Activated CD8-positive, alpha-beta memory T cell treated with anti-CD3 and anti-CD28 coated beads for 48 hours (primary cell): ENCODE data around the gene MOSPD2.

Experiments used
- DNase-seq, 3 experiments: peaks; one replicate each; pipeline ENCODE4 v3.0.0-alpha.2; 2020; ENCODE audit warnings: low read depth in 2 of 3, low spot score in 2 of 3

Gene MOSPD2

GRCh38 chrX:14913241-14913640 is 40.0 kb downstream of the MOSPD2 start:
- no peak for DNase-seq

- no peak for DNase-seq
Measured at GRCh38 chrX:14915596-14915995, 42.4 kb downstream of the MOSPD2 start.

- DNase-seq = no peak
Measured at GRCh38 chrX:14916017-14916674, 42.9 kb downstream of the MOSPD2 start.

GRCh38 chrX:14919407-14919806 is 46.2 kb downstream of the MOSPD2 start:
- no peak for DNase-seq

GRCh38 chrX:14920196-14920595 is 47.0 kb downstream of the MOSPD2 start:
- no peak for DNase-seq

GRCh38 chrX:14922437-14922836 is 49.2 kb downstream of the MOSPD2 start:
- DNase-seq = no peak

GRCh38 chrX:14923761-14924160 is 50.5 kb downstream of the MOSPD2 start:
- no peak for DNase-seq

- DNase-seq = no peak
Measured at GRCh38 chrX:14926471-14926870, 53.2 kb downstream of the MOSPD2 start.

- no peak for DNase-seq
Measured at GRCh38 chrX:14927401-14927800, 54.2 kb downstream of the MOSPD2 start.

GRCh38 chrX:14930663-14931062 is 57.4 kb downstream of the MOSPD2 start:
- no peak for DNase-seq

- DNase-seq = no peak
Measured at GRCh38 chrX:14932136-14932535, 58.9 kb downstream of the MOSPD2 start.

GRCh38 chrX:14934423-14934822 is 61.2 kb downstream of the MOSPD2 start:
- no peak for DNase-seq

GRCh38 chrX:14936561-14936960 is 63.3 kb downstream of the MOSPD2 start:
- DNase-seq = no peak

GRCh38 chrX:14939644-14940043 is 66.4 kb downstream of the MOSPD2 start:
- DNase-seq = no peak

GRCh38 chrX:14941301-14941700 is 68.1 kb downstream of the MOSPD2 start:
- no peak for DNase-seq

- no peak for DNase-seq
Measured at GRCh38 chrX:14942341-14942740, 69.1 kb downstream of the MOSPD2 start.

GRCh38 chrX:14943962-14944361 is 70.7 kb downstream of the MOSPD2 start:
- no peak for DNase-seq

- no peak for DNase-seq
Measured at GRCh38 chrX:14946606-14947155, 73.5 kb downstream of the MOSPD2 start.

GRCh38 chrX:14948691-14949090 is 75.5 kb downstream of the MOSPD2 start:
- no peak for DNase-seq

GRCh38 chrX:14956813-14957582 is 83.8 kb downstream of the MOSPD2 start:
- DNase-seq = no peak

- no peak for DNase-seq
Measured at GRCh38 chrX:14963447-14964236, 90.4 kb downstream of the MOSPD2 start.

- no peak for DNase-seq
Measured at GRCh38 chrX:14964500-14964899, 91.3 kb downstream of the MOSPD2 start.
